ENCODE data around the gene BLZF1. TPM values are rescaled to one million over a fixed set of nuclear protein-coding genes. Genes with fewer than 3 reads are reported as not detected.
"Not testable (repeated sequence)": the region's sequence is repeated elsewhere in the genome, so short reads cannot be mapped to it uniquely, and the experiment has no call there.

The BLZF1 gene
- total RNA-seq, 6 experiments from 2014 or later, result 33.2 to 37.3 (median 35.9) TPM

GRCh38 chr1:169326261-169326955, 41.6 kb upstream of the BLZF1 start:
- no peak for DNase-seq
- H3K27ac Mint-ChIP-seq, result peak overlapping the region; percentile 20; the same call in 1 of the 2 replicates
- H3K36me3 Mint-ChIP-seq (ENCODE audit: low read depth), result peaks cover 9% of the 10 kb centered on the region
- peaks cover 21% of the 10 kb centered on the region for H3K4me1 Mint-ChIP-seq (ENCODE audit: low read depth)
- H3K4me3 Mint-ChIP-seq, result no peak overlapping the region
- TF ChIP-seq CTCF (IDR thresholded peaks at IDR 0.05), result no peak
- no peaks in the 10 kb centered on the region for H3K9me3 Mint-ChIP-seq
- H3K27me3 Mint-ChIP-seq (ENCODE audit: insufficient read depth), result no peaks in the 10 kb centered on the region

- peaks cover 9% of the 10 kb centered on the region for H3K36me3 Mint-ChIP-seq (ENCODE audit: low read depth)
These were observed 41.1 kb upstream of the BLZF1 start for GRCh38 chr1:169326956-169327268.

GRCh38 chr1:169327875-169328274, 40.1 kb upstream of the BLZF1 start:
- Mint-ChIP-seq H3K27me3 (ENCODE audit: insufficient read depth) (no peaks in the 10 kb centered on the region), H3K27ac (no peak overlapping the region), H3K4me1 (ENCODE audit: low read depth) (peaks cover 13% of the 10 kb centered on the region), H3K36me3 (ENCODE audit: low read depth) (peaks cover 9% of the 10 kb centered on the region), H3K4me3 (no peak overlapping the region), H3K9me3 (no peaks in the 10 kb centered on the region)
- no peak for TF ChIP-seq CTCF (IDR thresholded peaks at IDR 0.05)
- DNase-seq, result no peak

More at GRCh38 chr1:169326956-169327268, 41.1 kb upstream of the BLZF1 start:
- Mint-ChIP-seq H3K9me3 (no peaks in the 10 kb centered on the region), H3K4me1 (ENCODE audit: low read depth) (peaks cover 16% of the 10 kb centered on the region), H3K27ac (no peak overlapping the region; the same call in 1 of the 2 replicates), H3K27me3 (ENCODE audit: insufficient read depth) (no peaks in the 10 kb centered on the region), H3K4me3 (no peak overlapping the region)
- TF ChIP-seq CTCF (IDR thresholded peaks at IDR 0.05), result no peak
- DNase-seq, result peak; percentile 9

- no peak for DNase-seq
- no peak for TF ChIP-seq CTCF (IDR thresholded peaks at IDR 0.05)
These were observed 38.6 kb upstream of the BLZF1 start for GRCh38 chr1:169329383-169329782.

GRCh38 chr1:169330927-169331326, 37.1 kb upstream of the BLZF1 start:
- Mint-ChIP-seq H3K4me3 (no peak overlapping the region), H3K36me3 (ENCODE audit: low read depth) (peaks cover 16% of the 10 kb centered on the region), H3K27me3 (ENCODE audit: insufficient read depth) (no peaks in the 10 kb centered on the region), H3K4me1 (ENCODE audit: low read depth) (peaks cover 24% of the 10 kb centered on the region), H3K9me3 (no peaks in the 10 kb centered on the region), H3K27ac (no peak overlapping the region)
- TF ChIP-seq CTCF (IDR thresholded peaks at IDR 0.05), result no peak
- DNase-seq, result no peak

More at GRCh38 chr1:169329383-169329782, 38.6 kb upstream of the BLZF1 start:
- Mint-ChIP-seq H3K36me3 (ENCODE audit: low read depth) (peaks cover 9% of the 10 kb centered on the region), H3K4me1 (ENCODE audit: low read depth) (peaks cover 23% of the 10 kb centered on the region), H3K27me3 (ENCODE audit: insufficient read depth) (no peaks in the 10 kb centered on the region), H3K4me3 (no peak overlapping the region), H3K9me3 (no peaks in the 10 kb centered on the region), H3K27ac (no peak overlapping the region)

- H3K9me3 Mint-ChIP-seq; H3K27ac Mint-ChIP-seq; H3K27me3 Mint-ChIP-seq (ENCODE audit: insufficient read depth); DNase-seq; H3K4me3 Mint-ChIP-seq: not testable (repeated sequence)
- H3K4me1 Mint-ChIP-seq (ENCODE audit: low read depth), result peaks cover 11% of the 10 kb centered on the region
- H3K36me3 Mint-ChIP-seq (ENCODE audit: low read depth), result peaks cover 18% of the 10 kb centered on the region
These were observed 33.3 kb upstream of the BLZF1 start for GRCh38 chr1:169334727-169335126.

- H3K9me3 Mint-ChIP-seq, H3K27ac Mint-ChIP-seq: not testable (repeated sequence)
- peaks cover 16% of the 10 kb centered on the region for H3K4me1 Mint-ChIP-seq (ENCODE audit: low read depth)
These were observed 30.9 kb upstream of the BLZF1 start for GRCh38 chr1:169336947-169337715.

More at GRCh38 chr1:169336947-169337715, 30.9 kb upstream of the BLZF1 start:
- peaks cover 27% of the 10 kb centered on the region for H3K36me3 Mint-ChIP-seq (ENCODE audit: low read depth)
- not testable (repeated sequence) for H3K4me3 Mint-ChIP-seq; DNase-seq; H3K27me3 Mint-ChIP-seq (ENCODE audit: insufficient read depth)
